Fibroblast of the aortic adventitia (primary cell): ENCODE data around the gene MSANTD2. TPM values are rescaled to one million over a fixed set of nuclear protein-coding genes. Genes with fewer than 3 reads are reported as not detected.

Source experiments
- DNase-seq: peaks from one replicate; pipeline ENCODE4 v3.0.0-alpha.2; 2010; ENCODE audit warnings: low read depth
- H3K4me3 ChIP-seq: 2 replicates; pipeline ENCODE4 v1.5.1; 2011; ENCODE audit warnings: low read depth, mild to moderate bottlenecking, control low read depth, low read length, moderate library complexity
- total RNA-seq: library from RNA; depleted of rRNA; stranded (reverse); fragments of >200 nt; gene quantifications from 2 replicates; pipeline ENCODE4 v1.2.3, GENCODE V29; 2012; ENCODE audit warnings: low replicate concordance
- TF ChIP-seq, protein P1 (sequence below): IDR thresholded peaks from 2 replicates; pipeline ENCODE4 v1.5.1; 2011; ENCODE audit warnings: mild to moderate bottlenecking, low read length, control low read depth, inconsistent platforms; ENCODE audit not compliant: insufficient read depth

Gene MSANTD2
- total RNA-seq, 1 donor: 10.8 TPM

- H3K4me3 ChIP-seq: no peak overlapping the region
- no peak for DNase-seq
- TF ChIP-seq, protein P1, sequence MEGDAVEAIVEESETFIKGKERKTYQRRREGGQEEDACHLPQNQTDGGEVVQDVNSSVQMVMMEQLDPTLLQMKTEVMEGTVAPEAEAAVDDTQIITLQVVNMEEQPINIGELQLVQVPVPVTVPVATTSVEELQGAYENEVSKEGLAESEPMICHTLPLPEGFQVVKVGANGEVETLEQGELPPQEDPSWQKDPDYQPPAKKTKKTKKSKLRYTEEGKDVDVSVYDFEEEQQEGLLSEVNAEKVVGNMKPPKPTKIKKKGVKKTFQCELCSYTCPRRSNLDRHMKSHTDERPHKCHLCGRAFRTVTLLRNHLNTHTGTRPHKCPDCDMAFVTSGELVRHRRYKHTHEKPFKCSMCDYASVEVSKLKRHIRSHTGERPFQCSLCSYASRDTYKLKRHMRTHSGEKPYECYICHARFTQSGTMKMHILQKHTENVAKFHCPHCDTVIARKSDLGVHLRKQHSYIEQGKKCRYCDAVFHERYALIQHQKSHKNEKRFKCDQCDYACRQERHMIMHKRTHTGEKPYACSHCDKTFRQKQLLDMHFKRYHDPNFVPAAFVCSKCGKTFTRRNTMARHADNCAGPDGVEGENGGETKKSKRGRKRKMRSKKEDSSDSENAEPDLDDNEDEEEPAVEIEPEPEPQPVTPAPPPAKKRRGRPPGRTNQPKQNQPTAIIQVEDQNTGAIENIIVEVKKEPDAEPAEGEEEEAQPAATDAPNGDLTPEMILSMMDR: no peak
These were observed 40.5 kb upstream of the MSANTD2 start for GRCh38 chr11:124840666-124841065.

GRCh38 chr11:124839972-124840621 is 39.9 kb upstream of the MSANTD2 start:
- TF ChIP-seq, protein P1: no peak
- DNase-seq: no peak
- H3K4me3 ChIP-seq: peak overlapping the region; percentile 49

DNA sequence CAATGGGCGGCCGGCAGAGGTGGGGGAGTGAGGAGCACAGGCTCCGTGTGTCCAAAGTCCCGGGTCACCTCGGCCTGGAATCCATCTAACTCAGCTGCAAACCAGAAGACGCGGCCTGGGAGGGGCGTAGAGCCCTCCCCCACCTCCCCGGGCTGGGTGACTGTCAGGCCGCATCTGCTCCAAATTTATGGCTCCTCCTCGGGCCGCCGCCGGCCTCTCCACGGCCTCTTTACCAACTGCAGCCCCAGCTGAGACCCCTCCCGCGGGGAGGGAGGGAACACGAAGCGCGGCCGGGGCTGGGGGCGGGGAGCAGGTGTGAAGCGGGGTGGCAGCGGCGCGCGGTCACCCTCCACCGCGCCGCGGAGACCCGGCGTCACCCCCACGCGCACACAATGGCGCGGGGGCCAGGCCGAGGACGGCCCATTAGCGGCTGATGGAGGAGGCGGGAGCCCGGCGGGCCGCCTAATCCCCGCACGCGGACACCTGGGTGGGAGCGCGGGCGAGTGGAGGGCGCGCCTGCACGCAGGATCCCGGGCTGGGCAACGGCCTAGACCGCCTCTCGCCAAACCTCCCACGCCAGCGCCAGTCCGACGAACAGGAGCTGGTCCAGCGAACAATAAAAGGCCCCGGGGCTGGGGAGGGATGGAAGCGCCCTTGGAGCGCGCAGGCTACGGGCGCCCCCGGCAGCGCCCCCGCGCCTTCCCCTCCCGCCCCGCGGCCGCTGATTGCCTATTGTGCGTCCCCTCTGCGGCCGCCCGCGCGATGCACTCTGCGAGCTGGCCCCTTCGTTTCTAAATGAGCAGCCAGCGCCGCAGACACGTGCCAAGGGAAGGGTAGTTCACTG is 39.1 kb upstream of the MSANTD2 start:
- TF ChIP-seq, protein P1: no peak
- peak overlapping the region; percentile 49 for H3K4me3 ChIP-seq
- DNase-seq: no peak

DNA sequence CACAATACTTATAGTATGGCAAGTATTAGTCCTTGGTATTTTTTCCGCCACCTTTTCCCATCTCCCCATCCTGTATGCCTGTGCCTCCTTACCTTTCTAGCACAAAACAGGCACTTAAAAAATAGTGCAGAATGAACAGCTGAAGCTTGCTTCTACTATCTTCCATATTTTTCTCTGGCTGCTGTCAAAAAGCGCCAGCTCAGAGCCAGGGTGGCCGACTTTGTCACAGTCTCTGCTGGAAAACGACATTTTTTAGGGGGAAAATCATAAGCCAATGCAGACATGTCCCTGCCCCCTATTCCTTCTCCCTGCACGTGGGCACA is 38.6 kb upstream of the MSANTD2 start:
- no peak overlapping the region for H3K4me3 ChIP-seq
- DNase-seq: no peak
- TF ChIP-seq, protein P1: no peak

DNA sequence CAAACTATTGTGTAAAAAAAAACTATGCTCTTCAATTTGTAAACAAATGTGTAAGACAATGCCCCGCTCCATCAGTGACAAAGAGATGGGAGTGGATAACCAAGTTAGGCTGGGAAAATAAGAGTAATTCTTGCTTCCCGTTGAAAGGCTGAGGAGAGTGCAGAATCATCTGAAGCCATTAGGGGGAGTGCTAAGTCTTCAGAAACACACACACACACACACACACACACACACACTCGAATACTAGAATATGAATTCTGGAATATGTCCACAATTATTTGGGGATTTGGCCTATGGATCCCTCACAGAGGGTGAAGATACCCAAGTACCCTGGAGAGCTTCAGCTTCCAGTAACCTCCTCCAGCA is 37.3 kb upstream of the MSANTD2 start:
- TF ChIP-seq, protein P1: peak; percentile 85
- DNase-seq: peak; percentile 92
- H3K4me3 ChIP-seq: no peak overlapping the region

- H3K4me3 ChIP-seq: no peak overlapping the region
- no peak for DNase-seq
- TF ChIP-seq, protein P1: no peak
These were observed 35.7 kb upstream of the MSANTD2 start for GRCh38 chr11:124835918-124836317.
